ENCODE data around the gene MYO7A. TPM values are rescaled to one million over a fixed set of nuclear protein-coding genes. Genes with fewer than 3 reads are reported as not detected.

MYO7A gene
- total and polyA plus RNA-seq, 2 of the 4 experiments (the other 2 are of a cell fraction): 0.02 TPM; not detected in 1

GRCh38 chr11:77236901-77237300 lies 108.9 kb downstream of the MYO7A start:
- Histone ChIP-seq H3K4me3 (ENCODE audit: insufficient read depth, low read depth, low read length) (no peak overlapping the region), H3K4ac (ENCODE audit: low read depth, low read length) (no peak overlapping the region), H4K8ac (ENCODE audit: low read depth in 2 of 2, low read length in 2 of 2) (no peak overlapping the region), H3K9me1 (ENCODE audit: insufficient read depth, low read length) (no peaks in the 10 kb centered on the region), H4K91ac (ENCODE audit: insufficient read depth, low read depth, low read length) (no peak overlapping the region), H3K27me3 (ENCODE audit: control insufficient read depth, insufficient read depth, low read length) (no peaks in the 10 kb centered on the region), H3K4me2 (ENCODE audit: low read depth, low read length) (no peak overlapping the region), H4K20me1 (ENCODE audit: insufficient read depth, low read length) (no peaks in the 10 kb centered on the region), H2BK15ac (ENCODE audit: low read depth, low read length) (no peak overlapping the region), H2BK5ac (ENCODE audit: low read depth, low read length, poor library complexity, severe bottlenecking) (no peak overlapping the region), H2AK9ac (replicated peaks; ENCODE audit: low read depth, low read length, poor library complexity) (no peak overlapping the region), H3K36me3 (ENCODE audit: control insufficient read depth, insufficient read depth, low read length) (no peaks in the 10 kb centered on the region), H2AFZ (replicated peaks; ENCODE audit: low read length, poor library complexity) (no peak overlapping the region), H3K9ac (ENCODE audit: low read depth, low read length) (no peak overlapping the region), H2BK120ac (ENCODE audit: low read depth, low read length) (no peak overlapping the region), H3K9me3 (ENCODE audit: control insufficient read depth, insufficient read depth, low read length) (no peaks in the 10 kb centered on the region), H2BK20ac (ENCODE audit: low read depth, low read length) (no peak overlapping the region), H4K5ac (ENCODE audit: low read depth, low read length) (no peak overlapping the region), H3K56ac (ENCODE audit: extremely low read depth, insufficient read depth, low read length) (no peak overlapping the region), H3K4me1 (ENCODE audit: control insufficient read depth, insufficient read depth, low read length) (no peaks in the 10 kb centered on the region), H3K14ac (replicated peaks; ENCODE audit: low read depth, low read length) (no peak overlapping the region), H3K27ac (ENCODE audit: insufficient read depth, low read length) (no peak overlapping the region), H2AK5ac (ENCODE audit: low read depth, low read length) (no peak overlapping the region), H3K79me1 (ENCODE audit: low read depth in 1 of 2, low read length in 2 of 2) (no peaks in the 10 kb centered on the region), H3K18ac (ENCODE audit: low read depth, low read length) (no peak overlapping the region), H3K23ac (ENCODE audit: low read depth, low read length) (no peak overlapping the region)
- BruUV-seq (replicated peaks): no TSS peak
- CTCF ChIA-PET: interaction anchor here (0.6 kb wide), 1 partner anchor 12 kb away, joined by 4 read pairs; no protein-coding TSS in a partner anchor
- intact Hi-C loops (cut with micrococcal nuclease): loop anchor here (10.0 kb wide), 1 partner anchor 178 kb away; no protein-coding TSS in a partner anchor
- no peak for TF ChIP-seq RFX5 (IDR thresholded peaks at IDR 0.05; ENCODE audit: low read depth, low read length)
- POLR2A ChIA-PET (ENCODE audit: unreplicated experiment): no interaction called here
- ATAC-seq (ENCODE audit: low read depth): peak; percentile 84
- peak; percentile 66 for DNase-seq
- in situ Hi-C loops (cut with MboI; ENCODE audit: low sequenced_read_pairs): no loop called here
- dilution Hi-C loops (cut with HindIII; ENCODE audit: low sequenced_read_pairs, unreplicated experiment): no loop called here
